Measurements from ENCODE around the gene MZF1.
"Not testable (repeated sequence)": the region's sequence is repeated elsewhere in the genome, so short reads cannot be mapped to it uniquely, and the experiment has no call there.

MZF1 gene

DNA sequence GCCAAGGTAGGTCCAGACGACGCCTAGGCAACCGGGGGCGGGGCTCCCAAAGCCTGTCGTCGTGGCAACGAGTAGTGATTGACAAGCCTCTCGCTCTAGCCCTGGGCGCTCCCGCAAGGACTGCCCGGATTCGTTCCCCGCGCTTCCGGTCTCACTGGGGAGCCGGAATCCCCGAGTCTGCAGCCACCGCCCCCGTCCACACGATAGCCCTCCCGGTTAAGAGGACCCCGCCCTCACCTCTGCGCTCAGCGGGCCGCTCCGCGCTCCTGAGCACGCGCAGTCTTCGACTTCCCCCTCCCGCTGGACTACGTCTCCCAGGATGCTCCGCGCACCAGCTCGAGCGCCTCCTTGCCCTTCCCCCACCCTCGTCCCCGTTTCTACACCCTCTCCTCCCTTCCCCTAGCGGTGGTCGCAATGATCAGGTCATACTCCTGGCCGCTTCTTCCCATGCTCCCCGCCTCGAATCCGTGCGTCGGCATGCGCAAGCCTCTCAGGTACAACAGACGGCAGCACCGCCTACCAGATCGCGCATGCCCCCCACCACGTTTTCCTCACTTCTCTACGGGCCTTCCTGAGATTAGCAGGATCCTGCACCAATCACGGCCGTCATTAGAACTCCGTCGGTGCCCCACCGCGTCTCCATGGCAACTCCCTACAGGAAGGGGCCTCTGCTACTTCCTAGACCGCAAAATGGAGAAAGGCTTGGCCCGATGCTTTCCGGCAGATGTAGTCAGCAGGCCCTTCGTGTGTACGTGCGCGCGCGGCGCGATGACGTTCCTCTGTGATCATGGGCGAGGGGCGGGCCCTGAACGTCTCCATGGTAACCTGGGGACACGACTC is at the start of gene MZF1:
MZF1 (minus strand) TSS at position 518 of the 840 bp plus-strand sequence. CDS start 1,946 bp downstream, outside the sequence.
- peak within 1 kb of the TSS; percentile 96 for H3K27ac ChIP-seq
- peak; percentile 99 for DNase-seq (ENCODE audit: low read depth, low spot score)

DNA sequence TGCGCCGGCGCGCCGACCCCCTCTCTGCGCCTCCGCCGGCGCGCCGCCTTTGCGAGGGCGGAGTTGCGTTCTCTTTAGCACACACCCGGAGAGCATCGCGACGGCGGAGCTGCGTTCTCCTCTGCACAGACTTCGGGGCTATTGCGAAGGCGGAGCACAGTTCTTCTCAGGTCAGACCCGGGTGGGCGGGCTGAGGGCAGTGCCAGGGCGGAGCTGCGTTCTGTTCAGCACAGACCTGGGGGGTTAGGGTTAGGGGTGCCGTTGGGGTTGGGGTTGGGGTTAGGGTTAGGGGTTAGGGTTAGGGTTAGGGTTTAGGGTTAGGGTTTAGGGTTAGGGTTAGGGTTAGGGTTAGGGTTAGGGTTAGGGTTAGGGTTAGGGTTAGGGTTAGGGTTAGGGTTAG is 34.1 kb upstream of the MZF1 start:
- DNase-seq (ENCODE audit: low read depth, low spot score); H3K27ac ChIP-seq: not testable (repeated sequence)

DNA sequence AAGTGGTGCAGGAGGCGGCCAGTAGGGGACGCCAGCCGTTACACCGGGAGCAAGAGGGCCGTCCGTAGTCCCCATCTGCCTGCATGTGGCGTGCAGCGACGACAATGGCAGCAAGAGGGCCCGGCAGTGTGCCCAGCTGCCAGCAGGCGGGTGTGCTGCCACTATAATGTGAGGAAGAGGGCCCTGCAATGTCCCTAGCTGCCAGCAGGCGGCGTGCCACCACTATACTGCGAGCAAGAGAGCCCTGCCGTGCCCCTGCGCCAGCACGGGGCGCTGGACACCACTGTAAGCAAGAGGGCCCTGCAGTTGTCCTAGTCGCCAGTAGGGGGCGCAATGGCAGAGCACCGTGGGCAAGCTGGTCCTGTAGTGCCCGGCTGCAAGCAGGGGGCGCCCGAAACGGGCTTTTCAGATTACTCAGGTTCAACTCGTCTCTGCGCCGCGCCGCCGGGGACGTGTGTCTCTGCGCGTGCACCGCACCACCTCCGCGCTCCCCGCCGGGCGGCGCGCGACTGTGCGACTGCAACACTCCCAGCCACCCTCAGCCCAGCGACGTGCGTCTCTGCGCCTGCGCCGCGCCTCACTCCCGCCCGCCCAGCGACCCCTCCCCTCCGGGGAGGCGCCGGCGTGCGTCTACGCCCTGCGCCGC is 33.2 kb upstream of the MZF1 start:
- not testable (repeated sequence) for DNase-seq (ENCODE audit: low read depth, low spot score); H3K27ac ChIP-seq

DNA sequence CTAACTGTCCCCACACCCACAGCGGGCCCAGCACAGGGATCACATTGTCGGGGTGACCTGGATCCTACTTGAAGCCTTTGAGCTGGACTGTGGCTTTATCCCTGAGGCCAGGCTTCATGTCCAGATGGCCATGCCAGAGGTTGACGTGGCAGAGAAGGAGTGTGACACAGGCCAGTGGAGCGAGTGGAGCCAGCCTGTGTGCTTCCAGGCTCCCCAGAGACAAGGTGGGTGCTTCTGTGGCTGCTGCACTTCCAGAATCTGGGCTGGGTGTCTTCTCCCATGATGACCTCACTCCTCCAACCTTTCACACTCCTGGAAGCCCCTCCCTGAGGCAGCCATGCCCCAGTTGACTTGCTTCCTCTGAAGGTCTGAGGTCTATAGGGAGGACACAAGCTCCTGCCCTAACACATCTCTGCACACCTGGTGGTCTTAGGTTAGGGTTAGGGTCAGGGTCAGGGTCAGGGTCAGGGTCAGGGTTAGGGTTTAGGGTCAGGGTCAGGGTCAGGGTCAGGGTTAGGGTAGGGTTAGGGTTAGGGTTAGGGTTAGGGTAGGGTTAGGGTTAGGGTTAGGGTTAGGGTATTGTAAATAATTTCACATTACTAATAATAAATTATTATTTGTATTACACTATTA is 13.1 kb upstream of the MZF1 start:
- no peak for DNase-seq (ENCODE audit: low read depth, low spot score)
- H3K27ac ChIP-seq, result no peak overlapping the region

DNA sequence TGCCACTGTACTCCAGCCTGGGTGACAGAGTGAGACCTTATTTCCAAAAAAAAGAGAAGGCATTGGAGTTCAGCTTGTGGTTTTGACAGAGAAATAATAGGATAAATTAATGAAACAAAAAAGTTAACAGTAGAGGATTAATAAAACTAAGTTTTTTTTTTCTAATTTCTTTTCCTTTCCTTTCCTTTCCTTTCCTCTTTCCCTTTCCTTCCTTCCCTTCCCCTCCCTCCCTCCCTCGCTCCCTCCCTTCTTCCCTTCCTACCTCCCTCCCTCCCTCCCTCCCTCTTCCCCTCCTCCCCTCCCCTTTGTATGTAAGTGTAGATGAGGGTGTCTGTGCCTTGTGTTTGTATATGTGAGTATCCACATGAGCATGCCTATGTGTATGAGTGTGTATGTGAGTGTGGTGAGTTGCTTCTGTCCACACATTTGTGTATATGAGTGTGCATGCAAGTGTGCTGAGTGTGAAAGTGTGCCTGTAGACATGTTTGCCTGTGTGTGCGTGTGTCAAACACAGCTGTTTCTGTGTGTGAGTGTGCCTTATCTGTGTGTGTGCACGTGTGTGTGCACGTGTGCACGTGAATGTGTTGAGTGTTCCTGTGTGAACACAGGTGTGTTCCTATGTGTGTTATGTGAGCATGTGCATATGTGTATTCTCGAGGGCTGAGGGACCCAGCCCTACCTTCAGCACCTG is 12.5 kb upstream of the MZF1 start:
- DNase-seq (ENCODE audit: low read depth, low spot score), result no peak
- H3K27ac ChIP-seq, result no peak overlapping the region

DNA sequence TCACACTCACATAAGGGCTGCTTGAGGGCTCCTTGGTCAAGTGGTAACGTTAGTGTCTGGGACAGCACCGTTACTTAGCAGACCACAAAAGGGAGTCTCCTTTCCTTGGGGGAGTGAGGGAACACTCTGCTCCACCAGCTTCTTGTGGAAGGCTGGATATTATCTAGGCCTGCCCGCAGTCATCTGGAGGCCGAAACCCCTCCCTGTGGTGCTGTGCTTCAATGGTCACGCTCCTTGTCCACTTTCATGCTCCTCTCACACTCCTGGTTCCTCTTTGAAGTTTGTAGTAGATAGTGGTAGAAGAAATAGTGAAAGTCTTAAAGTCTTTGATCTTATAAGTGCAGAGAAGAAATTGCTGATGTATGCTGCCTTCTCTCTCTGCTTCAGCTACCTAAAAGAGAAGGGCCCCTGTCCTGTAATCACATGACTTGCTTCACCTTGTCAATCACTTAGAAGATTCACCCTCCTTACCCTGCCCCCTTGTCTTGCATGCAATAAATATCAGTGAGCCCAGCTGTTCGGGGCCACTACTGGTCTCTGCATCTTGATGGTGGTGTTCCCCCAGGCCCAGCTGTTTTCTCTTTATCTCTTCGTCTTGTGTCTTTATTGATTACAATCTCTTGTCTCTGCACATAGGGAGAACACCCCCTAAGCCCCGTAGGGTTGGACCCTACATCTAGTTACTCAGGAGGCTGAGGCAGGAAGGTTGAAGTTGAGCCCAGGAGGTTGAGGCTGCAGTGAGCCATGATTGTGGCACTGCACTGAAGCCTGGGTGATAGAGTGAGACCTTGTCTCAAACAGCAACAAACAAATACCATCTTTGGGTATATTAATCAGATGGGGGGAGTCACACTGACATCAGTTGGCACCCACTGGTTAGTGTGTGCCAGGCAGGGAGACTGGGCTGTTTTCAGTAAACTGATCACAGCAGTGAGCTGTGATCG is 11.6 kb upstream of the MZF1 start:
- no peak overlapping the region for H3K27ac ChIP-seq
- DNase-seq (ENCODE audit: low read depth, low spot score), result no peak

DNA sequence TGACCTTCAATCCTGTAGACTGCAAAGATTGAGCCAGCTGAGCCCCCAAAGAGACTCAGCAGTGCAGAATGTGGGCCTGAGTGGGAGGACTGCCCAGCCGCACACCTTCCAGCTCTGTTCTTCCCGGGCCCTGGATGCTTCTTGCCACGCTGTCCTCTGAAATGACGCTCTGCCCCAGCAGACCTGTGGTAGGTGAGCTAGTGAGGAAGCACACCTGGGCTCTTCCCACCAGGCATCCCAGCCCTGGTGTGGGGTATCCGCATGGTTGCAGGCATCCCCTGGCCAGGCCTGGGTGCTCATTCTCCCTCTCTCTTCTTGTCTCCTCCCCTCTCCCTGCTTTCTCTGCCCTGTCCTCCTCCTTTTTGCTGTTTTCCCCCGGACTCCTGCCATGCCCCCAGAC is 9.8 kb upstream of the MZF1 start:
- DNase-seq (ENCODE audit: low read depth, low spot score), result no peak
- no peak overlapping the region for H3K27ac ChIP-seq

DNA sequence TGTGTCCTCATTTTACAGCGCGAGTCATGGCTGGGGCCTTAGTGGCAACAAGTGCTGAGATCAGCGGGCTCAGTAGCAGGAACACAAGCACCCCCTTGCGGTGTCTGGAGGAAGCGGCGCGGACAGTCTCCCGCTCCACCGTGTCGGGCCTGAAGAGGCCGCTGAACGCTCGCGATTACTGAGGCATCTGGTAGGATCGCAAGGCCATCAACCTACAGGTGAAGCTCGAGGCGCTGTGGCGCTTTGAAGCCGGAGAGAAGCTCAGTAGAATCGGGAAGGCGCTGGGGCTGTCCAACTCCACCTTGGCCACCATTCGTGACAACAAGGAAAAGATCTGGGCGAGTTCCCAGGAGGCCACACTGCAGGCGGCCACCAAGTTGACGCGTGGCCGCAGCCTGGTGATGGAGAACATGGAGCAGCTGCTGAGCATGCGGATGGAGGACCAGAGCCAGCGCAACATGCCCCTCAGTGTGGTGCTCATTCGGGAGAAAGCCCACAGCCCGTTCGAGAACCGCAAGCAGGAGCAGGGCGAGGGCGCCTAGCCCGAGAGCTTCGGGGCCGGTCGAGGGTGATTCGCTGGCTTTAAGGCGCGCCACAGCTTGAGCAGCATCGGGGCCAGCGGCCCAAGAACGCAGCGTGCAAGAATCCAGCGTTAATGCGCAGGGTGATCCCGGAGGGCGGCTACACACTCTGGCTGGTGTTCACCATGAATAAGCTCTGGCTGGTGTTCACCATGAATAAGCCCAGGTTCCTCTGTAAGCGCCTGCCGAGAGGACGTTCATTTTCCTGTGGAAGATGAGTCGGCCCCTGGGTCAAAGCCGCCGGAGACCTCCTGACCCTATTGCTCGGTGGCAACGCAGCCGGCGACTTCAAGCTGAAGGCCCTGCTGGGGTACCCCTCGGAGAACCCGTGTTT is 8.3 kb upstream of the MZF1 start:
- no peak overlapping the region for H3K27ac ChIP-seq
- peak; percentile 49 for DNase-seq (ENCODE audit: low read depth, low spot score)

DNA sequence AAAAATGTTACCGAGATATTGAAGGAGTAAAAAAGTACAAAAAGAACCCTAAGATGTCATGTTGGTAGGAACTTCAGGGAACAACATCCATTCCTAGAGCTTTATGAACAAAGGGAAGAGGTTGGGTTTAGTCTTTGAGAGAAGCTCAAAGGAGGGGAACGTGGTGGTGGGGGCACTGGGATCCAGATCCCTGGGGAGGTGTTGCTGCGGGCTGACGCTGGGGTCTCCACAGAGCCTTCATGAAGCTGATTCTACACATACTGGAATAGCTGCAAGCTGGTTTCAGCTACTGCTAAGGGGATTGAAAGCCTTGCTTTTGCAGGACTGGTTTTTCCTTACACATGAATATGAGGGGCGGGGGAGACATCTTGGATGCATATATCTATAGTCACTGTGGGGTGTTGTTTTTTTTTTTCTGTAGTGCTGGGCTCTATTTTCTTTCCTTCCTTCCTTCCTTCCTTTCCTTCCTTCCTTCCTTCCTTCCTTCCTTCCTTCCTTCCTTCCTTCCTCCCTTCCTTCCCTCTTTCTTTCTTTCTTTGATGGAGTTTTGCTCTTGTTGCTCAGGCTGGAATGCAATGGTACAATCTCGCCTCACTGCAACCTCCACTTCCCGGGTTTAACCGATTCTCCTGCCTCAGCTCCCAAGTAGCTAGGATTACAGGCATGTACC is 6.5 kb upstream of the MZF1 start:
- no peak for DNase-seq (ENCODE audit: low read depth, low spot score)

DNA sequence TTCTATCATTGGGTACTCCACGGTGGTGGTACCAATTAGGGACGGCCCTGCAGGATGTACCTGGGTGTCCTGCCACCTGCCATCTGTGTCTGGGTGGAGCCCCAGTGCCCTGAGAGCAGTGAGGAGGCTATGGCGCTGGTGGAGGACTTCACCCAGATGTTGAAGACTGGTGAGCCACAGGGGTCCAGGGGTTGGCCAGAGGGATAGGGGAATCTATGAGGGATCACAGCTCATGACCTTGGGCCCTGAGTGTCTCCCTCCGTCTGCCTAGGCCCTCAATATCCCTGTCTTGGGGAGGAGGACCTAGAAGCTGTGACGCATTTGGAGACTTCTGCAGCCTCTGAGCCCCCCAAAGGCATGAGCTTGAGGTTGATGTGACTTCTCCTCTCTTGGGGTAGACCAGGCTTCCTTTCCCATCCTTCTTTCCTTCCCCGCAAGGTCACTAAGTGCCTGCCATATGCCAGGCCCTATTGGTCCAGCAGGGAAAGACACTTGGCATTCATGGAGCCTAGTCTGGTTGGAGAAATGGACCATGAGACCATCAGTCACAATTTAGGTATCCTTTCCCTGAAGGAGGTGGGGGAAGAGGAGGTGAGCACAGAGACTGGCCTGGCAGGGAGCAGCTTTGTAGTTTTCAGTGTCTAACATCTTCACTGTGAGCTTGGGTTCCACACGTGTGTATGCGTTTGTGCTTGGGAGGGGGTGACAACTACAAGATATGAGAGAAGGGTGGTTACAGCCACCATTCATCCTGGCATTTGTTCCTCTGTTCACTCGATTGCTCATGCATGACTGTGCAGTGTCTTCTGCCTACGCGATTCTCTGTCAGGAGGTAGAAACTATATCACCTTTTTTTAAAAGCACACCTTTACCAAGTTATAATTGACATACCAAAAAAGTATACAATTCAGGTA is 5.1 kb upstream of the MZF1 start:
- DNase-seq (ENCODE audit: low read depth, low spot score), result no peak
- H3K27ac ChIP-seq, result peak overlapping the region; percentile 19

More for the DNA sequence above, 6.5 kb upstream of the MZF1 start:
- H3K27ac ChIP-seq, result no peak overlapping the region

DNA sequence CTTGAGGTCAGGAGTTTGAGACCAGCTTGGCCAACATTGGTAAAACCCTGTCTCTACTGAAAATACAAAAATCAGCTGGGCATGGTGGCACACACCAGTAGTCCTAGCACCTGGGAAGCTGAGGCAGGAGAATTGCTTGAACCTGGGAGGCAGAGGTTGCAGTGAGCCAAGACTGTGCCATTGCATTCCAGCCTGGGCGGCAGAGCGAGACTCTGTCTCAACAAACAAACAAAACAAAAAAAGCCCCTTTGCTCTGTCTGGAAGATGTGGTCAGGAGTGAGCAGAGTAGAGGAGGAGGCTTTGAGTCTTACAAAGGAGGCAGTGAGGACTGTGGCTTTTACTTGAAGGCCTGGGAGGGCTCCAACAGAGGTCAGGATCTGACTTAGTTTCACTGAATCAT is 4.4 kb upstream of the MZF1 start:
- H3K27ac ChIP-seq; DNase-seq (ENCODE audit: low read depth, low spot score): not testable (repeated sequence)

DNA sequence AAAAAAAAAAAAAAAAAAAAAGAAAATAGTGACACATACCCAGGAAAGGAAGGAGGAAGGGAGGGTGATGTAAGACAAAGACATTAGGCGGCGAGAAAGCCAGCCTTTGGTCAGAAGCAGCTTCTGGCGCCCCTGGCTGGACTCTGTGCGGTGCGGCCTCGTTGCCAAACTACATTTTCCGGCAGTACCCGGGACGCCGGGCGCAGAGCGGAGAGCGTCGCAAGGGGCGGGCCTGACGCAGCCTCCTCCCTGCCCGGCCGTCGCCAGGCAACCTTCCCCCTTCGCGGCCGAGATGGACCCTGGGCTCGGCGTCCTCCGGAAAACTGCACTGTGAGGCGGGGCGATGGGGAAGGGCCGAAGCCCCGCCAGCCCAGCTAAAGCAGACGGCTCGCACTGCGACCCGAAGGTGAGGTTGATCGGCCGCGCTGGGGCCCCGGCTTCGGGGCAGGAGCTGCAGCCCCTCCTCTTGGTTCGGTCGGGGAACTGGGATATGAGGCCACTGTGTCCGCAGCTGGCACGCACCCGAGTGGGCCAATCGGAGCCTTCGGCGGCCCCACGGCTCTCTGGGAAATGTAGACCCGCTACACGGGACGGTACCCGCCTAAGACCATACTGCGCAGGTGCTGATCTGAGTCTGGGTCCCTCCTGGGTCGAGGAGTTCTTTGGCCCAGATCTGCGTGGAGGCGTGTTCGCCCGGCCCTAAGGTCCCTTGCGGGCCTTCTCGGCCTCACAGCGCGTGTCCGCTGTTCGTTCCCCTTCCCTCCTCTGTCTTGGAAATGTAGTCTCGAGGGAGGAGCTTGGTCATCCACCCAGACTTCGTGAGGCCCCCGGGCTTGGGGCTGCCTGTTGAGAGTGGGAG is 2.3 kb upstream of the MZF1 start:
- peak overlapping the region; percentile 96 for H3K27ac ChIP-seq
- DNase-seq (ENCODE audit: low read depth, low spot score), result peak; percentile 49

DNA sequence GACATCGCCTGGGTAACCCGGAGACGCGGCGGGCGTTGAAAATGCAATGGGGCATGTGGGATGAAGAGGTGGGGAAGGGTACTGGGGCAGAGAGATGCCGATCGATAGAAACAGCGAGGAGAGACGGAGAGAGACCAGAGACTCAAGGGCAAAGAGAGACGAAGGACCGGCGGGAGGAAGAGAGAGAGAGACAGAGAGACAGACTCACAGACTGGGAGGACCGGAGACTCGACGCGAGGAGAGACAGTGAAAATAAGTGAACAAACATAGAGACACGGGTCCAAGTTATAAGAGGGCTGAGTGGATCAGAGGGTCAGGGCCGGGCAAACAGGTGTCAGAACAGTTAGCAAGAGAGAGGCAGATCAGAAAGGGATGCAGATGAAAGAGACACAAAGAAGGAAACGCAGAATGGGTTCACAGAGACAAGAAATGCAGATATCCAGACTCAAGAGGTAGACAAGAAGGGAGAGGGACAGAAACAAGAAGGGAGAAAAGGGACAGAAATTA is 576 bp upstream of the MZF1 start:
- peak overlapping the region; percentile 96 for H3K27ac ChIP-seq
- DNase-seq (ENCODE audit: low read depth, low spot score), result no peak

DNA sequence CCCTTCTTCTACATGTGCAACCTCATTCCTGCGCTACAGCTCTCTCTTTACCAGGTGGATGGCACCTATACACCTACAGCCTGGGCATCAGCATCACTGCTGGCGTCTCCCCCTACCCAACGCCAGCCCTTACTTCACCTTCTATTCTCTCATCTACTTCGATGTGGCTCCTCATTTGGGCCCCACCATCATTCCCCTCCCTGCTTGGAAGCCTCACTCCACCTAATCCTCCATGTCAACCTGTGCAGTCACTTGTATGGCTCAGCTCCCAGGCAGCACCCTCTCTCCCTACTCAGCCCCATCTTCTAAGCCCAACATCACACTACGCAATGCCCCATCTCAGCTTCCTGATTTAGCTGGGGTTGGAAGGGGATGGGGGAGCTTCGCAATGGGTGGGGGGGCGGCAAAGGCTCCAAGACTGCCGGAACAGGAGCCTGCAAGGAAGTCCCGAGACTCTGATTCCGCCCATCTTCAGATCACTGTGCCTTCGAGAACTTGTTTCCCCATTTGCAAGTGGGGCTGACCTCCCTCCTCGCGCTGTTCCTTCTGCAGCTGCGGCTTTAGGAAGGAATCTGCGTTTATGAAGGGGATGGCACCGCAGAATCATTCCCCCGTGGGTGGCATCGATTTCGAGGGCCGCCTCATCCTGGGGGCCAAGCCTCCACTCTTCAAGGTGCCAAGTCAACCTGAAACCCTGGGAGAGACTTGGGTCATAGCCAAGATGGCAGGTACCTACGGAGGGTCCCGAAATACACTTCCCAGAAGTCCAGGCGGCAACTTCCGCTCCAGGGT is 913 bp downstream of the MZF1 start:
- DNase-seq (ENCODE audit: low read depth, low spot score), result no peak

DNA sequence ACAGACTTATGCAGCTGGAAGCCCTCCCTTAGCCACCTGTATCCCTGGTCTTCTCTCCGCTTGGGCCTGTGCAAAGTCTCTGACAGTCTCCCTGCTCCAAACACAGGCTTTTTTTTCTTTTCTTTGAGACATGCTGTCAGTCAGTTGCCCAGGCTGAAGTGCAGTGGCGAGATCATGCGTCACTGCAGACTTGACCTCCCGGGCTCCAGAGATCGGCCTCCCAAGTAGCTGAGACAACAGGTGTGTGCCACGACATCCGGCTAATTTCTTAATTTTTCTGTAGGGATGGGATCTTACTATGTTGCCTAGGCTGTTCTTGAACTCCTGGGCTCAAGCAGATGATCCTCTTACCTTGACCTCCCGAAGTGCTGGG is 1.6 kb downstream of the MZF1 start:
- H3K27ac ChIP-seq, result no peak overlapping the region

More for the DNA sequence above, 913 bp downstream of the MZF1 start:
- peak overlapping the region; percentile 96 for H3K27ac ChIP-seq

More for the DNA sequence above, 1.6 kb downstream of the MZF1 start:
- no peak for DNase-seq (ENCODE audit: low read depth, low spot score)

Data from epithelial cell of prostate (primary cell).